ENCODE results near the gene RAPGEFL1. TPM values are rescaled to one million over a fixed set of nuclear protein-coding genes. Genes with fewer than 3 reads are reported as not detected.
"Not testable (repeated sequence)": the region's sequence is repeated elsewhere in the genome, so short reads cannot be mapped to it uniquely, and the experiment has no call there.

Gene RAPGEFL1
- total RNA-seq, 1 donor from 2014 or later: 1.8 TPM

DNA sequence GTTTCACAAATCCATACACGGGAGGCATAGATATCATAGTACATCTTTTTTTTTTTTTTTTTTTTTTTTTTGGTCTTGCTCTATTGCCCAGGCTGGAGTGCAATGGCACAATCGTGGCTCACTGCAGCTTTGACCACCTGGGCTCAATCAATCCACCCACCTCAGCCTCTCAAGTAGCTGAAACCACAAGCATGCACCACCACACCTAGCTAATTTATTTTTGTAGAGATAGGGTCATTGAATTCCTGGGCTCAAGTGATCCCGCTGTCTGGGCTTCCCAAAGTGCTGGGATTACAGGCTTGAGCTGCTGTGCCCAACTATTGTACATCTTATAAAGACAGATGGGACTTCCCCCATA, 3.5 kb upstream of the RAPGEFL1 start:
- no peak for DNase-seq (ENCODE audit: low read depth)

- no peak for DNase-seq (ENCODE audit: low read depth)
Measured at GRCh38 chr17:40174514-40174913, 2.8 kb upstream of the RAPGEFL1 start.

- peak; percentile 47 for DNase-seq (ENCODE audit: low read depth)
Measured at GRCh38 chr17:40175928-40176753, 1.1 kb upstream of the RAPGEFL1 start.

DNA sequence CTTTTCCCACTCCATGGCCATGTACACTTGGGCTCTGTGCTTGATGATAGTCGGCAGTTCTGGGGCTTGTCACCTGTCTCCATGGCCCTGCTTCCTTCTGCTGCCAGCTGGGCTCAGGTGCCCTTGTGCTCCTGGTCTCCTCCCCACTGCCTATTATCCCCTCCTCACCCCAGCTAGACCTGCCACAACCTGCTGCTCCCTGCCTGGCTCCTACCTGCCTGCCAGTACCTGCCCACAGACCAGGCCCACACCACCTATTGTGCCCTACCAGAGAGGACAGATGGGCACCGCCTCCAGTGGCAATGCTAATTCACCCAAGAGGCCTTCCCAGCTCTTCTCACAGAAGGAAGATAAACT, 538 bp upstream of the RAPGEFL1 start:
- no peak for DNase-seq (ENCODE audit: low read depth)

GRCh38 chr17:40178021-40178601, 841 bp downstream of the RAPGEFL1 start:
- no peak for DNase-seq (ENCODE audit: low read depth)

DNA sequence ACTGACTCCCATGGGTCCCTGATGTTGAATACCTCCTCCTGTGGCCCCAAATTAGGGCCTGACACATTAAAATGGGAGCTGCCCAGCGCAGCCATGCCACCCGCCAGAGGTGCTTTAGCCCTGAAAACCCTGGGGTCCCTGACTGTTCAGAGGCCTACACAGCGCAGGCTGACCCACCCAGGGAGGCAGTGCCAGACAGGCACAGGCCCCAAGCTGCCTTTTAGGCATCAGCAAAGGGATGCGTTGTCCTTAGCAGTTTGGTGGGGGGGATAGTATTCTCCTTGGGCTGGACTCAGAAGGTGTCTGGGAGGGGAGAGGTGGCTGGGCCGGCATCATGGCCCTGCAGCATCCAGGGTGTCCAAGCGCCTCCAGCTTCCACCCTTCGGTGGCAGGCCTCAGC, 1.4 kb downstream of the RAPGEFL1 start:
- no peak for DNase-seq (ENCODE audit: low read depth)

- no peak for DNase-seq (ENCODE audit: low read depth)
Measured at GRCh38 chr17:40179923-40180659, 2.8 kb downstream of the RAPGEFL1 start.

DNA sequence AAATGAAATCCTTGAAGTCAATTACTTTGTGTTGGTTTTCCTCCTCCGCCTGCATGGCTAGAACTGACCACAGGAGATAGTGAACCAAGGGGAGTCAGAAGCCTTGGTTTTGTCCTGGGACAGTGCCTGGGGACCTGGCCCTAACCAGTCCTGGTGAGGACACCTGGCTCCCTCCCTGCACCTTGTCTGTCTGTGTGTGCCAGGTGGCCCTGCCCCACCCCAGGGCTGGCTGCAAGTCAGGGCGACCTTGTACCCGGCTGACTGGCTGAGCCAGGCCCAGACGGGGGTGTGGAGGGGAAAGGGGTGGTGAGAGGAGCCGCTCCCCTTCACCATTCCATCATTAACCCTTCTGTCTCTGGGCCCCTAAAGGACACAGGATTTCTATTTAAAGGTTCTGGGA, 3.4 kb downstream of the RAPGEFL1 start:
- DNase-seq (ENCODE audit: low read depth): no peak

GRCh38 chr17:40181205-40181604, 3.9 kb downstream of the RAPGEFL1 start:
- DNase-seq (ENCODE audit: low read depth): no peak

- DNase-seq (ENCODE audit: low read depth): no peak
Measured at GRCh38 chr17:40182606-40183005, 5.3 kb downstream of the RAPGEFL1 start.

GRCh38 chr17:40187238-40187637, 10.0 kb downstream of the RAPGEFL1 start:
- no peak for DNase-seq (ENCODE audit: low read depth)

- no peak for DNase-seq (ENCODE audit: low read depth)
Measured at GRCh38 chr17:40188694-40189093, 11.4 kb downstream of the RAPGEFL1 start.

DNA sequence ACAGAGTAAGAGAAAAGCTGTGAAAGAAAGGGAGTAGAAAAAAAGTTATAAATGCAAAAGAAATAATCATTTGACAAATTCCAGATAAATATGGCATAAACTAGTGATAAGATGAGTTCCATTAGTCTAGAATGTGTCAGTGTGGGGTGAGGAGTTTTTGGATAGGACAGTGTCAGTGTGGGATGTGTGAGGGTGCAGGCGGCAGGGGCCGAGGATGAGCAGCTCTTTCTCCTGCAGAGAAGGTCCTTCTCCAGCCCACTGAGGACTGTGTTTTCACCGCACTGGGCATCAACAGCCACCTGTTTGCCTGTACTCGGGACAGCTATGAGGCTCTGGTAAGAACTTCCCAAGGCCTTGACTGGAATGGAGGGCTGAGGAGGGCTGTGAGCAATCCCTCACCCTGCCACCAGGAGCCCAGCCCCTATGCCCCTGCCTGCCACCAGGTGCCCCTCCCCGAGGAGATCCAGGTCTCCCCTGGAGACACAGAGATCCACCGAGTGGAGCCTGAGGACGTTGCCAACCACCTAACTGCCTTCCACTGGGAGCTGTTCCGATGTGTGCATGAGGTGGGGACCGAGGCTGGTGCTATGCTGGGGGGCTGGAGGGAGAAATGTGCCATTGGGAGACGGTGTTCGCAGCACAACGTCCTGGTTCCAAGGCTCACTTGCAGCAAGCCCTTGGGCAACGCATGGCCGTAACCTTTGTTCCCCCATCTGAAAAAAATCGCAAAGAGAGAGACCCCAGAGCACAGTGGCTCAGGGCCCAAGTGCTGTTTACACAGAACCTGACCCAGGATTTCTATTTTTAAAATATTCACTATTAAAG, 13.1 kb downstream of the RAPGEFL1 start:
- no peak for DNase-seq (ENCODE audit: low read depth)

DNA sequence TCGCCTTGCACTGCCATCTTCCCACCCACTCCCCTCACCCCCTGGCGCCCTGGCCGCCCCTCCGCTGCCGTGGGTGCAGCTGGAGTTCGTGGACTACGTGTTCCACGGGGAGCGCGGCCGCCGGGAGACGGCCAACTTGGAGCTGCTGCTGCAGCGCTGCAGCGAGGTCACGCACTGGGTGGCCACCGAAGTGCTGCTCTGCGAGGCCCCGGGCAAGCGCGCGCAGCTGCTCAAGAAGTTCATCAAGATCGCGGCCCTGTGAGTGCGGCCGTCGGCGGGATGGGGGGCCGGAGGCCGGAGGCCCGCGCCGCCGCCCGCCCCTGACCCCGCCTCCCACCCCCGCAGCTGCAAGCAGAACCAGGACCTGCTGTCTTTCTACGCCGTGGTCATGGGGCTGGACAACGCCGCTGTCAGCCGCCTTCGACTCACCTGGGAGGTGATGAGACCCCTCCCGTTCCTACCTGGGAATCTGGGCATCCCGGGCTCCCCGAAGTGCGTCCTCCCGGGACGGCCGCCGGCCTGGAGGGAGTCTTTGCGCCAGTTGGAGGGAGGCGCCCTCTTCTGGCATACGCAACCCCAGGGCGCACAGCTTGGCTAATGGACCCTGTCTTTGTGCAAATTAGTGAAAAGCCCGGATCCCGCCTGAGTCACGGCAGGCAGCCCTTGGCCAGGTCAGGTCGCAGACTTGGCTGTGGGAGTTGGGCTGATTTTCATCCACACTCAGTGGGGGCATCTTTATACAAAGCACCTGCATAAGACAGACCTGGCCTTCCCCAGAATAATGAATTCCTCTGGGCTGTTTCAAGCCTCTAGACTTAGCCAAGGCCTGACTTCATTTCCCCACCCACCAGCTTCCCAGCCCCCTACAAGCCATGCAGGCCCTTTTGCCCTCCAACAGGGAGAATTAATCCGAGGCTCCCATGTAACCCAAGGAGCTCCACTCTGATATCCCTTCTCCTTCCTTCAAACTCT, 14.3 kb downstream of the RAPGEFL1 start:
- peak; percentile 73 for DNase-seq (ENCODE audit: low read depth)

DNA sequence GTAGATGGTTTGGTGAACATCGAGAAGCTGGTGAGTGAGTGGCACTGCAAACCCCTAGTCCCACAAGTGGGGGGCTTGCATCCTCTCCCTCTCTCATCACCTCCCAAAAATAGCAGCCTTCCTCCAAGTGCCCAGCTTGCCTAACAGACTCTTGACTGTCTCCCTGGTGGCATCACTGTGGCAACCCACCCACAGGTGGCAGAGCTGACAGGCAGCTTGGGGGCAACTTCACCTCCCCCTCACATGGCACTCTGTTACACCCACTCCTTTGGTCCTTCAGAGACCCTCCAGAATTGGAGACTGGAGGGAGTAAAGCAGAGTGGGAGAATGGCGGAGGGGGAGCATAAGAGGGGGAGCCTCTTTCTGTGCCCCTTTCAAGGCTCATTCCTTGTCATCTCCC, 15.7 kb downstream of the RAPGEFL1 start:
- no peak for DNase-seq (ENCODE audit: low read depth)

DNA sequence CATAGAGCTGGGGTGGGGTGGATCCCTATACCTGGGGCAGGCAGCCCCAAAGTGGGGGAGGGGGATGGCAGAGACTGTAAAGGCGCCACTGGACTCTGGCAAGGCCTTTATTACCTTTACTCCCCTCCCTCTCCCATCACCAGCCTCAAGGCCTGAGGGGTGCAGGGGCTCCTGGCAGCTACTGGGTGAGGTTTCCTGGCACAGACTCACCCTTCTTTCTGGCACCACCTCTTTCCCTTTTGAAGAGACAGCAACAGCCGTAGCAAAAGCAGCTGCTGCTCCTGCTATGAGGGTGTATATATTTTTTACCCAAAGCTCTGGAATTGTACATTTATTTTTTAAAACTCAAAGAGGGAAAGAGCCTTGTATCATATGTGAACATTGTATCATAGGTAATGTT, 17.6 kb downstream of the RAPGEFL1 start:
- DNase-seq (ENCODE audit: low read depth): no peak

- DNase-seq (ENCODE audit: low read depth): no peak
Measured at GRCh38 chr17:40197550-40197949, 20.3 kb downstream of the RAPGEFL1 start.

DNA sequence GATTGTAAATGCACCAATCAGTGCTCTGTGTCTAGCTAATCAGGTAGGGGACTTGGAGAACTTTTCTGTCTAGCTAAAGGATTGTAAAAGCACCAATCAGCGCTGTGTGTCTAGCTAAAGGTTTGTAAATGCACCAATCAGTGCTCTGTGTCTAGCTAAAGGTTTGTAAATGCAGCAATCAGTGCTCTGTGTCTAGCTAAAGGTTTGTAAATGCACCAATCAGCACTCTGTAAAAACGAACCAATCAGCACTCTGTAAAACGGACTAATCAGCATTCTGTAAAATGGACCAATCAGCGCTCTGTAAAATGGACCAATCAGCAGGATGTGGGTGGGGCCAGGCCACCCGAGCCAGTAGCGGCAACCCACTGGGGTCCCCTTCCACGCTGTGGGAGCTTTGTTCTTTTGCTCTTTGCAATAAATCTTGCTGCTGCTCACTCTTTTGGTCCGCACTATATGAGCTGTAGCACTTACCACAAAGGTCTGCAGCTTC, 20.7 kb downstream of the RAPGEFL1 start:
- DNase-seq (ENCODE audit: low read depth): not testable (repeated sequence)

GRCh38 chr17:40198576-40198975, 21.3 kb downstream of the RAPGEFL1 start:
- DNase-seq (ENCODE audit: low read depth): no peak

GRCh38 chr17:40203131-40203530, 25.9 kb downstream of the RAPGEFL1 start:
- no peak for DNase-seq (ENCODE audit: low read depth)

- not testable (repeated sequence) for DNase-seq (ENCODE audit: low read depth)
Measured at GRCh38 chr17:40206193-40206592, 28.9 kb downstream of the RAPGEFL1 start.
